HG02938 (cell line): Measurements from ENCODE around the gene DDX39B.
A peak's percentile ranks its signal among the peaks of the same experiment; 100 is the strongest.
"Not testable (repeated sequence)": the region's sequence is repeated elsewhere in the genome, so short reads cannot be mapped to it uniquely, and the experiment has no call there.

Experiments
- ATAC-seq: cut with Tn5 transposase; IDR thresholded peaks from one replicate; pipeline ENCODE4 v1.9.1; 2021; ENCODE audit warnings: mild to moderate bottlenecking, moderate library complexity; ENCODE audit not compliant: unreplicated experiment

The DDX39B gene

DNA sequence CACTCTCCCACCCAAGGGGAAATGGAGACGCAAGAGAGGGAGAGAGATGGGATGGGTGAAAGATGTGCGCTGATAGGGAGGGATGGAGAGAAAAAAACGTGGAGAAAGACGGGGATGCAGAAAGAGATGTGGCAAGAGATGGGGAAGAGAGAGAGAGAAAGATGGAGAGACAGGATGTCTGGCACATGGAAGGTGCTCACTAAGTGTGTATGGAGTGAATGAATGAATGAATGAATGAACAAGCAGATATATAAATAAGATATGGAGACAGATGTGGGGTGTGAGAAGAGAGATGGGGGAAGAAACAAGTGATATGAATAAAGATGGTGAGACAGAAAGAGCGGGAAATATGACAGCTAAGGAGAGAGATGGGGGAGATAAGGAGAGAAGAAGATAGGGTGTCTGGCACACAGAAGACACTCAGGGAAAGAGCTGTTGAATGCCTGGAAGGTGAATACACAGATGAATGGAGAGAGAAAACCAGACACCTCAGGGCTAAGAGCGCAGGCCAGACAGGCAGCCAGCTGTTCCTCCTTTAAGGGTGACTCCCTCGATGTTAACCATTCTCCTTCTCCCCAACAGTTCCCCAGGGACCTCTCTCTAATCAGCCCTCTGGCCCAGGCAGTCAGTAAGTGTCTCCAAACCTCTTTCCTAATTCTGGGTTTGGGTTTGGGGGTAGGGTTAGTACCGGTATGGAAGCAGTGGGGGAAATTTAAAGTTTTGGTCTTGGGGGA lies 34.3 kb upstream of the DDX39B start:
- no peak for ATAC-seq

DNA sequence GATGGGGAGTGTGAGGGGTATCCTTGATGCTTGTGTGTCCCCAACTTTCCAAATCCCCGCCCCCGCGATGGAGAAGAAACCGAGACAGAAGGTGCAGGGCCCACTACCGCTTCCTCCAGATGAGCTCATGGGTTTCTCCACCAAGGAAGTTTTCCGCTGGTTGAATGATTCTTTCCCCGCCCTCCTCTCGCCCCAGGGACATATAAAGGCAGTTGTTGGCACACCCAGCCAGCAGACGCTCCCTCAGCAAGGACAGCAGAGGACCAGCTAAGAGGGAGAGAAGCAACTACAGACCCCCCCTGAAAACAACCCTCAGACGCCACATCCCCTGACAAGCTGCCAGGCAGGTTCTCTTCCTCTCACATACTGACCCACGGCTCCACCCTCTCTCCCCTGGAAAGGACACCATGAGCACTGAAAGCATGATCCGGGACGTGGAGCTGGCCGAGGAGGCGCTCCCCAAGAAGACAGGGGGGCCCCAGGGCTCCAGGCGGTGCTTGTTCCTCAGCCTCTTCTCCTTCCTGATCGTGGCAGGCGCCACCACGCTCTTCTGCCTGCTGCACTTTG lies 33.6 kb upstream of the DDX39B start, which contains the start of gene TNF:
TSS of gene TNF (plus strand) at position 231 of the 567 bp plus-strand sequence. CDS start at position 408, 177 bp downstream.
- ATAC-seq = no peak

DNA sequence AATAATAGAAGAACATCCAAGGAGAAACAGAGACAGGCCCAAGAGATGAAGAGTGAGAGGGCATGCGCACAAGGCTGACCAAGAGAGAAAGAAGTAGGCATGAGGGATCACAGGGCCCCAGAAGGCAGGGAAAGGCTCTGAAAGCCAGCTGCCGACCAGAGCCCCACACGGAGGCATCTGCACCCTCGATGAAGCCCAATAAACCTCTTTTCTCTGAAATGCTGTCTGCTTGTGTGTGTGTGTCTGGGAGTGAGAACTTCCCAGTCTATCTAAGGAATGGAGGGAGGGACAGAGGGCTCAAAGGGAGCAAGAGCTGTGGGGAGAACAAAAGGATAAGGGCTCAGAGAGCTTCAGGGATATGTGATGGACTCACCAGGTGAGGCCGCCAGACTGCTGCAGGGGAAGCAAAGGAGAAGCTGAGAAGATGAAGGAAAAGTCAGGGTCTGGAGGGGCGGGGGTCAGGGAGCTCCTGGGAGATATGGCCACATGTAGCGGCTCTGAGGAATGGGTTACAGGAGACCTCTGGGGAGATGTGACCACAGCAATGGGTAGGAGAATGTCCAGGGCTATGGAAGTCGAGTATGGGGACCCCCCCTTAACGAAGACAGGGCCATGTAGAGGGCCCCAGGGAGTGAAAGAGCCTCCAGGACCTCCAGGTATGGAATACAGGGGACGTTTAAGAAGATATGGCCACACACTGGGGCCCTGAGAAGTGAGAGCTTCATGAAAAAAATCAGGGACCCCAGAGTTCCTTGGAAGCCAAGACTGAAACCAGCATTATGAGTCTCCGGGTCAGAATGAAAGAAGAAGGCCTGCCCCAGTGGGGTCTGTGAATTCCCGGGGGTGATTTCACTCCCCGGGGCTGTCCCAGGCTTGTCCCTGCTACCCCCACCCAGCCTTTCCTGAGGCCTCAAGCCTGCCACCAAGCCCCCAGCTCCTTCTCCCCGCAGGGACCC lies 32.6 kb upstream of the DDX39B start:
- no peak for ATAC-seq

DNA sequence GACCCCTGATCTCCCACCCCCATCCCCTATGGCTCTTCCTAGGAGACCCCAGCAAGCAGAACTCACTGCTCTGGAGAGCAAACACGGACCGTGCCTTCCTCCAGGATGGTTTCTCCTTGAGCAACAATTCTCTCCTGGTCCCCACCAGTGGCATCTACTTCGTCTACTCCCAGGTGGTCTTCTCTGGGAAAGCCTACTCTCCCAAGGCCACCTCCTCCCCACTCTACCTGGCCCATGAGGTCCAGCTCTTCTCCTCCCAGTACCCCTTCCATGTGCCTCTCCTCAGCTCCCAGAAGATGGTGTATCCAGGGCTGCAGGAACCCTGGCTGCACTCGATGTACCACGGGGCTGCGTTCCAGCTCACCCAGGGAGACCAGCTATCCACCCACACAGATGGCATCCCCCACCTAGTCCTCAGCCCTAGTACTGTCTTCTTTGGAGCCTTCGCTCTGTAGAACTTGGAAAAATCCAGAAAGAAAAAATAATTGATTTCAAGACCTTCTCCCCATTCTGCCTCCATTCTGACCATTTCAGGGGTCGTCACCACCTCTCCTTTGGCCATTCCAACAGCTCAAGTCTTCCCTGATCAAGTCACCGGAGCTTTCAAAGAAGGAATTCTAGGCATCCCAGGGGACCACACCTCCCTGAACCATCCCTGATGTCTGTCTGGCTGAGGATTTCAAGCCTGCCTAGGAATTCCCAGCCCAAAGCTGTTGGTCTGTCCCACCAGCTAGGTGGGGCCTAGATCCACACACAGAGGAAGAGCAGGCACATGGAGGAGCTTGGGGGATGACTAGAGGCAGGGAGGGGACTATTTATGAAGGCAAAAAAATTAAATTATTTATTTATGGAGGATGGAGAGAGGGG lies 31.7 kb upstream of the DDX39B start:
- ATAC-seq = no peak

DNA sequence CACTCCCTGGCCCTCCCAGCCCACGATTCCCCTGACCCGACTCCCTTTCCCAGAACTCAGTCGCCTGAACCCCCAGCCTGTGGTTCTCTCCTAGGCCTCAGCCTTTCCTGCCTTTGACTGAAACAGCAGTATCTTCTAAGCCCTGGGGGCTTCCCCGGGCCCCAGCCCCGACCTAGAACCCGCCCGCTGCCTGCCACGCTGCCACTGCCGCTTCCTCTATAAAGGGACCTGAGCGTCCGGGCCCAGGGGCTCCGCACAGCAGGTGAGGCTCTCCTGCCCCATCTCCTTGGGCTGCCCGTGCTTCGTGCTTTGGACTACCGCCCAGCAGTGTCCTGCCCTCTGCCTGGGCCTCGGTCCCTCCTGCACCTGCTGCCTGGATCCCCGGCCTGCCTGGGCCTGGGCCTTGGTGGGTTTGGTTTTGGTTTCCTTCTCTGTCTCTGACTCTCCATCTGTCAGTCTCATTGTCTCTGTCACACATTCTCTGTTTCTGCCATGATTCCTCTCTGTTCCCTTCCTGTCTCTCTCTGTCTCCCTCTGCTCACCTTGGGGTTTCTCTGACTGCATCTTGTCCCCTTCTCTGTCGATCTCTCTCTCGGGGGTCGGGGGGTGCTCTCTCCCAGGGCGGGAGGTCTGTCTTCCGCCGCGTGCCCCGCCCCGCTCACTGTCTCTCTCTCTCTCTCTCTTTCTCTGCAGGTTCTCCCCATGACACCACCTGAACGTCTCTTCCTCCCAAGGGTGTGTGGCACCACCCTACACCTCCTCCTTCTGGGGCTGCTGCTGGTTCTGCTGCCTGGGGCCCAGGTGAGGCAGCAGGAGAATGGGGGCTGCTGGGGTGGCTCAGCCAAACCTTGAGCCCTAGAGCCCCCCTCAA lies 30.5 kb upstream of the DDX39B start, which contains the start of gene LTA:
TSS of gene LTA (plus strand) at position 249 of the 871 bp plus-strand sequence. CDS start at position 703, 454 bp downstream.
- ATAC-seq = no peak

DNA sequence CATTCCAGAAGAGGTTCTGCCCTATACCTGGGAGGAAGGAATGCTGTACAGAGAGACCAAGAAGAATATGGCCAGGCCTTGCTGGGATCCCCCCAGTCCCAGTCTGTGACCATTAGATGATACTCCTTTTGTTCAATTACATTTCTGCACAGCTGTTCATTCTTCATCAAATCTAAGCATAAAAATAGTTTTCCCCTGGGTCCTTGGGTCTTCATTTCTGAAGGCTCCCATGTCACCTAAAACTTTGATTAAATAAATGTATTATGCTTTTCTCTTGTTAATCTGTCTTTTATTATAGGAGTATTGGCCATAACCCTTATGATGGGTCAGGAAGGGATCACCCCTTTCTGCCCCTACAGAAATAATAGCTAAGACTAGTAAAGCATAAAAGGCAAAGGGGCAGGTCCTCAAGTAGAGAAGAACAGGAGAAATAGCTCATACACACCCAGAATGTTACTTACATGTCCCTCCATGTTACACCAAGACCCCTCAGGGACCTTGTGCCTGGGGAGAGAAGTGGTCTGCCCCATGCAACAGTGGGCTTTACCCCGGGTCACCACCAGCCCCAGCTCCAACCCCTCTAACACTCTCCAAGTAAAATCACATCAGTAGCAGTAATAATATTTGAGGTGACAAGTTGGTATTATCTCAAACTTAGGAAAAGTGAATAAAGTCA lies 28.2 kb upstream of the DDX39B start:
- ATAC-seq = no peak

DNA sequence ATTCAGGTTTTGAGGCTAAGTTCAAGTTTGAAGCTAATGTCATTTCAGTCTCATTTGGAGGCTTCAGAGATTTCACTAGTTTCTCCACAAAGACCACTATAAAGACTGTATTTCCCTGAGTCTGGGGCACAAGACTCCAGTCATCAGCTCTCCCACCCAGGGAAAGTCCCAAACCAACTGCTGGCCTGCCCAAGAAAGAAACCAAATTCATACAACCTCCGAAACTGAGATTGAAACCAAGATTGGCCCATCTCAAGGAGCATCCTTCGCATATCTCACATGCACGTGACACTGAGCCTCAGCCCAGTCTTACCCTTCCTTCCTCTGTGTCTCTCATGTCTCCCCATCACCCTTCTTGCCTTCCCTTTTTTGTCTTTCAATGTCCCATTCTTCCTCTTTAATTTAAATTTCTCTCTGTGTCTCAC lies 26.7 kb upstream of the DDX39B start:
- peak; percentile 60 for ATAC-seq

DNA sequence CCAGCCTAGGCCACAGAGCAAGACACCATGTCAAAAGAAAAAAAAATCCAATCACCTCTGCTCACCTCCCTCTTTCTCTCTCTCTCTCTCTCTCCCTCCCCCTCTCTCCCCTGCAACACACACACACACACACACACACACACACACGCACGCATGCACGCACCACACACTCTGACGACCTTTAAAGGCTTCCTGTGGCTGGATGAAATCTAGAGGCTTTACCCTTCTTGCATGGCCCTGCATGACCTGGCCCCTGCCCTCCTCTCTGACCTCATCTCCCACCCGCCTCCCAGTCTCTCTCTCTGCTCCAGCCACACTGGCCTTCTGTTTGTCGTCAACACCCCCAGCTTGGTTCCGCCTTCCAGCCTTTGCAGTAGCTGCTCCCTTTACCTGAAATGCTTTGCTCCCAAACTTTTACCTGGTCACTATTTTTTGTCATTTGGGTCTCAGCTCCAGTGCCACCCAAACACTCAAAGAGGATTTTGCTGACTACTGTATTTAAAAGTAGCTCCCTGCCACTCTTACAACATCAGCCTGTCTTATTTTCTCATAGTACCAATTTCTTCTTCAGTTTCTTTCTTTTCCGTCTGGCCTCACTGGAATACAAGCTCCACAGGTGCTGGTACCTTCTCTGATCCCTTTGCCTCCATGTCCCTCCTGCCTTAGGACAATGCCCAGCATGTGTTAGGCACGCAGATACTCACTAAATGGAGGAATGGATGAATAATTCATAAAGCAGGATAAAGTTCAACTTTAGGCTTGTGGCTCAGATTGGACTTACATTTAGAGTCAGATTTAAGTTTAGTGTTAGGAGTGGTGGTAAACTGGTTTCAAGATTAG lies 25.9 kb upstream of the DDX39B start:
- no peak for ATAC-seq

DNA sequence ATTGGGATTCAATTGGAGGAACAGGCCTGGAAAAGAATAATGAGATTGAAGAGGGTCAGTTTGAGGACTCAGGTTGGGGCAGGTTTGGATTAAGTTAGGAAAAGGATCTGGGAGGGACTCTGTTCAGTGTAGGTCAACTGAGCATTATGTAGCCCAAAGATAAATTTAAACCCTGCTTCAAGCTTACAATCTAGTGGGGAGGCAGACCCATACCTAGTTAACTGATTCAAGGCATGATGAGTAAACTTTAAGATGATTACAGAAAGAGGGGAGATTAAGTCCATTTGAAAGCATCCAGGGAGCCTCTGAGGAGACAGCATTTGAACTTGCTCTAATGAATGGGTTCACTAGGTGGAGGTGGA lies 18.9 kb upstream of the DDX39B start:
- ATAC-seq = no peak

DNA sequence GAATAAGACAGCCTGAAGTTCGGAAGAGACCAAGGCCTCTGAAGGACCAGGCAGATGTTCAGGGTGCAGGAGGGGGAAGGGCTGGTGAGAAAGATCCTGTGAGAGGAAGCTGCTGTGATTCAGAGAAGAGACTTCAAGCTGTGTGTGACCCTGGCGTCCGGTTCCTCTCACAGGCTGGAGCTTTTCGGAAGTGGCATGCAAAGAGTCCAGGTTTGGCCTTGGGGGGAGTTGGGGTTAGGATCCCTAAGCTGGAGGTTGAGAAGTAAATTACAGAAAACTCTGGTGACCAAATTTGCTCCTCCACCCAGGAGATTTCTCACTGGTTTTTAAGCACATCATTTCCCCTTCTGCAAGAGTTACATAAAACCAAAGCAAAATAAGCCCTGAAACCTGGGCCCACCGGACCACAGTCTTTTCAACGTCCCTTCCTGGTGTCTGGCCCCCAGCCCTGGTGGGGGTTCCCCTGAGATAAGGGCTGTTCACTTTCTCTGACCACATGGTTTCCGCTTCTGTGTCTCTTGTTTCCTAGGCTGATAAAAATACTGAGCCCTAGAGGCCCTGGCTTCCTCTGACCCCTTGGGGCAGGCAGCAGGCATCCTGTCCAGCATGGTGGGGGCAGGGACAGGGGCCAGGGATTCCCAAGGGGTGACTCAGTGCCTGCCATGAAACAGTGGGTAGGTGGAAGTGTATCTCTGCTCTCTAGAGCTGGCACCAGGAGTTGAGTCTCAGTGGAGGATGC lies 18.3 kb upstream of the DDX39B start:
- peak; percentile 52 for ATAC-seq

DNA sequence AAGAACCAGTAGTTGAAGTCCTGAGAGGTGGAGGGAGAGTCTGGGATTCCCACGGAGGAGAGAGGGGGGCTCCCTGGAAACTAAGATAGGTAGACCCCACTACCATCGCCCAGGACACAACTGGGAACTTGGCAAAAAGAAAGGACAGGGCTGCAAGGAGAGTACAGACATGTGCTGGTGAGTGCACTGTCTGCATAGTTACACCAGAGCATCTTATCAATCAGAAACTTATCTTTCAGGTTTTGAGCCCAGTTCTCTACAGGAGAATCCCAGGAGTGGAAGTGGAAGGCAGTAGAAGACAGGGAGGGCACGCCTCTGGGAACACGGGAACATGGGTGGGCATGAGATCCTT lies 17.8 kb upstream of the DDX39B start:
- no peak for ATAC-seq

DNA sequence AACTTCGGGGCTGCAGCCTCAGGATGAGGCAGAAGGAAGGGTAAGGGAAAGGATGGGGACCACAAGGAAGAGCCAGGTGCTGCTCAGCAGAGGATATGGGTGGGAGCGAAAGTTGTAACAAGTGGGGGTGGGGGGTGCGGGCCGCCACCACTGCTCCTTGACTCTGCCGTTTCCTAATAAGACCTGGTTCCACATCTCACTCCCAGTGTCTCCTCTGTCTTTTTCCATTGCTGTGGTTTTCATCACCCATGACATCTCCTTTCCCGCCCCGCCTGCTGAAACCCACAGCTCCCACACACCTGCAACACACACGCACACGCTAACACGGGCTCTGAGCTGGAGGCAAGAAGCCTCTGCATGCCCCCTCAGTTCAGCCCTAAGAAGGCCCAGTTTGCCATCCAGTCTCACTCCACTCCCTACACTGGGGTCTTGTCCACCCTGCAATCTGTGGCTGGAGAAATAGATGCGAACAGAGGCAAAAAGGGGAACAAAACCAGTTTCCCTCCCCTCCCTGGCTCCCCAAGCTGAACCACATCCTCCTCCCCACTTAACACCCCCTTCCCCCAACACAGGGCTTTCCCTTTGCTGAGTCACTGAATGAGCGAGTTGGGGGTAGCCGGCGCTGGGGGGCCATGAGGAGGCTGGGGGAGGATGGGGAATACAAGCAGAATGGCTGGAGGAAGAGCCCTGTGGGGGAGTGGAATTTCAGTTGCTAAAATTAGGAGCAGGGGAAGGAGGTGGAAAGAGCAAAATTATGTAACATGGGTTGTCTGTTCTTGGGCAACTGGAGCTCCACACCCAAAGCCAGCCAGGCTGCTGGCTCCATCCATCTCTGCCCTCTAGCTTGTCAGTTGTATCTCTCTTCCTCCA lies 17.1 kb upstream of the DDX39B start:
- ATAC-seq = no peak

DNA sequence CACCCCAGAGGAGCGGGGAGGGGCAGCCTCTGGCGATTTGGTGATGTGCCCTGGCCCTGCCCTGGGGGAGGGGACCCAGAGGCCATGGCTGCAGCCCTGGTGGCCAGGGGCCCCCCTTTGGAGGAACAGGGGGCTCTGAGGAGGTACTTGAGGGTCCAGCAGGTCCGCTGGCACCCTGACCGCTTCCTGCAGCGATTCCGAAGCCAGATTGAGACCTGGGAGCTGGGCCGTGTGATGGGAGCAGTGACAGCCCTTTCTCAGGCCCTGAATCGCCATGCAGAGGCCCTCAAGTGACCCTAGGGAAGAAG lies 16.5 kb upstream of the DDX39B start:
- ATAC-seq = no peak

DNA sequence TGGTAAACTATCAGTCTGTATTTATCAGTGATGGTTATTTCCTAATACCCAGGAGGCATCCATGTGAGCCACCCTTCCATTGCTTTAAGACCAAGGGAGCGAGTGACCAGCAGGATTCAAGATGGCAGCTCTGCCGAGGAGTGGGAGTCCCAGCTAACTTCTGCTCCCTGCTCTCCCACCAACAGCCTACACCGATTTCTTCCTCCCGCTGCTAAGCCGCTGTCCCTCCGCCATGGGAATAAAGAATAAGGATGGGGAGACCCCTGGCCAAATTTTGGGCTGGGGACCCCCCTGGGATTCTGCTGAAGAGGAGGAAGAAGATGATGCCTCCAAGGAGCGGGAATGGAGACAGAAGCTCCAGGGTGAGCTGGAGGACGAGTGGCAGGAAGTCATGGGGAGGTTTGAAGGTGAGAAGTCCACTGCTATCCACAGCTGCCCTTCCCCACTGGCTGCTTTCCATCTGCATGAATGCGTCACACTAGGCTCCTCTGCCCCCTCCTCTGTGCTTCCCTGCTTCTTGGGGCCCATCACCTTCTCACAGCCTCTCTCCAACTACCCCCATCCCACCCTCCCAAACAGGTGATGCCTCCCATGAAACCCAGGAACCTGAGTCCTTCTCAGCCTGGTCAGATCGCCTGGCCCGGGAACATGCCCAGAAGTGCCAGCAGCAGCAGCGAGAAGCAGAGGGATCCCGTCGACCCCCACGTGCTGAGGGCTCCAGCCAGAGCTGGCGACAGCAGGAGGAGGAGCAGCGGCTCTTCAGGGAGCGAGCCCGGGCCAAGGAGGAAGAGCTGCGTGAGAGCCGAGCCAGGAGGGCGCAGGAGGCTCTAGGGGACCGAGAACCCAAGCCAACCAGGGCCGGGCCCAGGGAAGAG lies 15.9 kb upstream of the DDX39B start:
- no peak for ATAC-seq

DNA sequence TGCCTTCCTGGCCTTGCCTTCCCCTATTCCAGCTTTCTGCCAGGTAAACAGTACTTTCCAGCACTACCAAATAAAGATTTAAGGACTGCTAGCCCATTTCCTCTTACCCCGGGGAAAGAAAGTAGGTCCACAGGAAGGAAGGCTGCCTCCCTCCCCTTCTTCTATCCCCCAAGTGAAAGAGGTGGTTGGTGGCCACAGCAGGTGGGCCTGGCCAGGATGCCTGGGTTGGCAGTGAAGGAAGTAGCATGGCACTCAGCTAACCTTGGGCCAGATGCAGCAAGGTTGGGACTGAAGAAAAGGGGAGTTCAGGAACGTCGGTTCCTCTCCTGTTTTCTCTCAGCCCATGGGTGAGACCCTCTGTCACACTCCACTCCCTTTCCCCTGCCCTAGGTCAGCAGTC lies 14.5 kb upstream of the DDX39B start:
- ATAC-seq = no peak

DNA sequence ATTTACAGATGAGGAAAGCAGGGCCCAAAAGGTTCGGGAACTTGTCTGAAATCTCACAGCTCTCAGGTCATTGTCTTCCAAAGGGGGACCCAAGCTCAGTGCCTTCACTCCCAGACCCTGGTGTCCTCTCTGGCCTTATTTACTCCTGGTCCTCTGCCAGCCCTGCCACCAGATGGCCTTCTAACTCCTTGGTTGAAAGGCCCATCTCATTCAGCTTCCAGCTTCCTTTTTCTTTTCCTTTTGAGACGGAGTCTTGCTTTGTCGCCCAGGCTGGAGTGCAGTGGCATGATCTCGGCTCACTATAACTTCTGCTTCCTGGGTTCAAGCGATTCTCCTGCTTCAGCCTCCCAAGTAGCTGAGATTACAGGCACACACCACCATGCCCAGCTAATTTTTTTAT lies 9.6 kb upstream of the DDX39B start:
- not testable (repeated sequence) for ATAC-seq
